Psoas muscle (tissue), 8 donors: Measurements from ENCODE around the gene PRCD. TPM values are rescaled to one million over a fixed set of nuclear protein-coding genes. Genes with fewer than 3 reads are reported as not detected.

ENCODE experiments used
- ATAC-seq, 4 donors: fragments of 200-7000 bp; cut with Tn5 transposase; one replicate each; pipeline ENCODE4 v1.9.1; 2020; ENCODE audit warnings: moderate library complexity in 3 of 4, mild to moderate bottlenecking in 2 of 4
- DNase-seq, 2 donors: peaks; one replicate each; pipeline ENCODE4 v3.0.0-alpha.2; 2020
- H3K27ac ChIP-seq: fragments of 200-600 bp; one replicate; pipeline ENCODE4 v1.8.0; 2022
- H3K27me3 ChIP-seq, 3 donors: fragments of 200-600 bp in 1 of 3; one replicate each; pipeline versions ENCODE4 v1.6.1 to v1.8.0; 2013 to 2022; ENCODE audit warnings: low read length in 2 of 3, mild to moderate bottlenecking in 2 of 3, moderate library complexity in 1 of 3; ENCODE audit not compliant: insufficient read depth in 3 of 3
- H3K36me3 ChIP-seq, 2 donors: fragments of 200-600 bp in 1 of 2; one replicate each; pipeline versions ENCODE4 v1.6.1 to v1.8.0; 2013 to 2022; ENCODE audit warnings: low read depth in 1 of 2, mild to moderate bottlenecking in 1 of 2, moderate library complexity in 1 of 2; ENCODE audit not compliant: insufficient read depth in 1 of 2
- H3K4me1 ChIP-seq: fragments of 200-600 bp; one replicate; pipeline ENCODE4 v1.8.0; 2022
- H3K4me3 ChIP-seq: fragments of 200-600 bp; one replicate; pipeline ENCODE4 v1.8.0; 2022; ENCODE audit warnings: mild to moderate bottlenecking
- H3K9me3 ChIP-seq: fragments of 200-600 bp; one replicate; pipeline ENCODE4 v1.8.0; 2022
- WGBS, 3 donors: extraction: QIAGEN DNeasy Blood & Tissue Kit; methylation state at CpG; one replicate each; pipeline versions ENCODE4 v1.1.6 to v1.1.7; 2013; 5-methylcytosine and 5-hydroxymethylcytosine counted together
- intact Hi-C, 2 donors: fragments of 100-400 bp; cut with DNase I; formaldehyde crosslinking; loops; one replicate each; pipeline versions ENCODE4 v1.11.0 to v1.14.2; 2022
- polyA plus RNA-seq, 3 donors: library from polyadenylated mRNA; stranded (reverse); fragments of 200-250 nt; gene quantifications; one replicate each; pipeline ENCODE4 v1.2.3, GENCODE V29; 2013
- total RNA-seq, 4 donors: library from RNA; stranded (reverse); fragmentation: NEBNext Ultra II Directional in 2 of 4; extraction: Animal tissue kit (Norgen Biotek cat#: 25700) in 2 of 4; gene quantifications; one replicate each; pipeline versions ENCODE4 v1.2.1 to v1.2.4, GENCODE V29; 2021 to 2023
- TF ChIP-seq, protein P1 (sequence below): fragments of 200-600 bp; IDR thresholded peaks from one replicate; pipeline ENCODE4 v1.8.0; 2022; ENCODE audit warnings: antibody characterized with exemption
- donor health status: healthy with polysubstance abuse.
- donor health status: DM: no; HTN: no; CAD: no; lungs with moderate emphysema.
- donor health status: Bipolar disorder and iron deficiency.
- donor health status: healthy.
- donor health status: DM: yes; HTN: yes; CAD: no.
- donor health status: DM: no; HTN: no; CAD: no.
- donor health status: DM: no; HTN: no; CAD: no.
- donor health status: DM: yes; HTN: yes; CAD: no.

PRCD gene
- total and polyA plus RNA-seq, 7 donors: 0.18 to 1.7 (median 1.3) TPM

- peak overlapping the region; percentile 82 for H3K4me3 ChIP-seq
- no peak for DNase-seq
- TF ChIP-seq, protein P1, sequence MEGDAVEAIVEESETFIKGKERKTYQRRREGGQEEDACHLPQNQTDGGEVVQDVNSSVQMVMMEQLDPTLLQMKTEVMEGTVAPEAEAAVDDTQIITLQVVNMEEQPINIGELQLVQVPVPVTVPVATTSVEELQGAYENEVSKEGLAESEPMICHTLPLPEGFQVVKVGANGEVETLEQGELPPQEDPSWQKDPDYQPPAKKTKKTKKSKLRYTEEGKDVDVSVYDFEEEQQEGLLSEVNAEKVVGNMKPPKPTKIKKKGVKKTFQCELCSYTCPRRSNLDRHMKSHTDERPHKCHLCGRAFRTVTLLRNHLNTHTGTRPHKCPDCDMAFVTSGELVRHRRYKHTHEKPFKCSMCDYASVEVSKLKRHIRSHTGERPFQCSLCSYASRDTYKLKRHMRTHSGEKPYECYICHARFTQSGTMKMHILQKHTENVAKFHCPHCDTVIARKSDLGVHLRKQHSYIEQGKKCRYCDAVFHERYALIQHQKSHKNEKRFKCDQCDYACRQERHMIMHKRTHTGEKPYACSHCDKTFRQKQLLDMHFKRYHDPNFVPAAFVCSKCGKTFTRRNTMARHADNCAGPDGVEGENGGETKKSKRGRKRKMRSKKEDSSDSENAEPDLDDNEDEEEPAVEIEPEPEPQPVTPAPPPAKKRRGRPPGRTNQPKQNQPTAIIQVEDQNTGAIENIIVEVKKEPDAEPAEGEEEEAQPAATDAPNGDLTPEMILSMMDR: no peak
- H3K36me3 ChIP-seq: peaks cover 0 to 53% of the 10 kb centered on the region in 2 donors
- no peak for ATAC-seq
- intact Hi-C loops: loop anchor here in 1 of 2 donors (2.0 kb wide), 1 partner anchor 25 kb away; the partner anchor contains the start of gene ST6GALNAC2
- whole genome bisulfite sequencing, 3 donors: 66 to 84% (median 68%) methylated on average over 10 of the region's 10 CpGs
- H3K9me3 ChIP-seq: no peaks in the 10 kb centered on the region
- no peaks in the 10 kb centered on the region for H3K27me3 ChIP-seq
- peaks cover 61% of the 10 kb centered on the region for H3K4me1 ChIP-seq
- peak overlapping the region; percentile 86 for H3K27ac ChIP-seq
Measured at GRCh38 chr17:76560036-76560876, 20.4 kb downstream of the PRCD start.

DNA sequence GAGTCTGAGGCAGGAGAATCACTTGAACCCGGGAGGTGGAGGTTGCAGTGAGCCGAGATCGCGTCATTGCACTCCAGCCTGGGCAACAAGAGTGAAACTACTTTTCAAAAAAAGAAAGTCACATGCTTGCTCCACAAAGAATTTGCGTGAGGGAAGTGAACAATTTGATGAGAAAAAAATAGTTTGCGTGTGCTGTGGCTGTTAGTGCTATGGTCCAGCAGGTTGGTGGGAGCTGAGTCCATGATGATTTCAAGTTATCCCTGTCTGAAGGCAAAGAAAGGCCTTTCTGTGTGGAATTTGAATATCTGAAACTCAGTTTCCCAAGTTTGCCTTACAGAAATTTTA, 21.0 kb downstream of the PRCD start:
- H3K27ac ChIP-seq: peak overlapping the region; percentile 86
- intact Hi-C loops: loop anchor here in 1 of 2 donors (2.0 kb wide), 1 partner anchor 24 kb away; the partner anchor contains the start of gene ST6GALNAC2

DNA sequence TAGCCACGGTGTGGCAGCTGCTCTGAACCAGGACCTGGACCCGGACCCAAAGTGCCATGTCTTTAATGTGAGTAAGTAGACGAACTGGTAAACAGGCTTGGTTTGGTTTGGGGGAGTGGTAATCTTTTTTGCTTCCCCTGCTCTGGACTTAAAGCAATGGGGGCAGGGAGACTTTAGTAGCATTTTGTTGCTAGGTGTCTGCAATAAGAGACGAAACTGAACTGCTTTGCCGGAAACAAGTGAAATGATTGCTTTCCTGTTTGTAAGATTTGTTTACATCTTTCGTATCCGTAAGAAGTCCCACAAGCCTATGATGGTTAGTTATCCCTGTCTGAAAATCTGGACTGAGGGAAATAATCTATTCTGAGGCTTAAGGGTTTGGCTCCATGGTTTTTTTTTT, 21.5 kb downstream of the PRCD start:
- TF ChIP-seq, protein P1: no peak
- peaks cover 71% of the 10 kb centered on the region for H3K4me1 ChIP-seq
- intact Hi-C loops: loop anchor here in 1 of 2 donors (2.0 kb wide), 1 partner anchor 23 kb away; the partner anchor contains the start of gene ST6GALNAC2
- ATAC-seq (no peak), DNase-seq (no peak)
- H3K27me3 ChIP-seq: no peaks in the 10 kb centered on the region
- peak overlapping the region; percentile 86 for H3K27ac ChIP-seq
- WGBS, 3 donors: 52 to 58% (median 57%) methylated on average over 7 of the region's 7 CpGs
- peak overlapping the region; percentile 82 for H3K4me3 ChIP-seq
- peaks cover 0 to 64% of the 10 kb centered on the region in 2 donors for H3K36me3 ChIP-seq
- H3K9me3 ChIP-seq: no peaks in the 10 kb centered on the region

More for the DNA sequence above, 21.0 kb downstream of the PRCD start:
- WGBS, 3 donors: 74 to 84% (median 75%) methylated on average over 6 of the region's 6 CpGs
- H3K4me1 ChIP-seq: peaks cover 67% of the 10 kb centered on the region
- peaks cover 0 to 59% of the 10 kb centered on the region in 2 donors for H3K36me3 ChIP-seq
- peak overlapping the region; percentile 82 for H3K4me3 ChIP-seq
- TF ChIP-seq, protein P1: no peak
- H3K27me3 ChIP-seq: no peaks in the 10 kb centered on the region
- no peaks in the 10 kb centered on the region for H3K9me3 ChIP-seq
- ATAC-seq: no peak
- DNase-seq: no peak

DNA sequence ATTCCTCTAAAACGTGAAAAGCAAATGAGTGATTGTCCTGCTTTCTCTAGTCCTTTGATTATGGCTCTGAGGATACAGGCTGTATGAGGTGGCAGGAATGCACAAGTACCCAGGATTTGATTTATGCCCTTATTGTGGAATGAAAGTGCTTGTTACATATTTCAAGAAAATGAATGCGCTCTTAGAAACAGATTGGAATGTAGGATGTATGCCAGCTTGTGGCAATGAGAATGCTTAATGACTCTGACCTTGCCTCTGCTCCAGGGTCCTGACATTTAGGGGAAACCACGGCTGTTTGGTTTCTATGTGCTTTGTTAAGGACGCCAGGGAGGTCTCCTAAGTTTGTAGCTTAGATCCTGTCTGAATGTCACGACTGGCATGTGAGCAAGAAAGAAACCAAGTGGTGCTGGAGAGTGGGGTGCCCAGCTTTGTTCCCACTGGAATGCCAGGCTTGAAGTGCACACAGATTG, 22.0 kb downstream of the PRCD start:
- no peak for ATAC-seq
- intact Hi-C loops: loop anchor here in 1 of 2 donors (2.0 kb wide), 1 partner anchor 23 kb away; the partner anchor contains the start of gene ST6GALNAC2
- Histone ChIP-seq H3K4me3 (peak overlapping the region; percentile 82), H3K4me1 (peaks cover 66% of the 10 kb centered on the region), H3K27ac (peak overlapping the region; percentile 86), H3K9me3 (no peaks in the 10 kb centered on the region), H3K27me3 (no peaks in the 10 kb centered on the region), H3K36me3 (peaks cover 0 to 69% of the 10 kb centered on the region in 2 donors)
- TF ChIP-seq, protein P1: no peak
- no peak for DNase-seq
- WGBS, 3 donors: 35 to 50% (median 39%) methylated on average over 5 of the region's 5 CpGs
